HEK293 (cell line): ENCODE measurements around the gene GABRB2.

Source experiments
- CTCF ChIA-PET: fragments of 350-600 bp; formaldehyde crosslinking; extraction: SDS; loops from one replicate; lab custom pipeline; 2021; ENCODE audit warnings: antibody characterized with exemption; lab: Yijun Ruan, JAX
- POLR2A ChIA-PET: fragments of 300-600 bp; formaldehyde crosslinking; extraction: SDS; loops from one replicate; lab custom pipeline; 2020; ENCODE audit warnings: antibody characterized with exemption, inconsistent platforms; lab: Yijun Ruan, JAX
- H3K27ac ChIP-seq: fragments of 200-500 bp; sonication (Bioruptor generic); 2 replicates; pipeline ENCODE4 v1.5.1; 2014; ENCODE audit warnings: low read depth, low read length, control low read depth, inconsistent platforms; ENCODE audit errors: extremely low read depth
- H3K36me3 ChIP-seq, 2 experiments: fragments of 200-500 bp in 1 of 2; sonication (Bioruptor generic) in 1 of 2; 1 replicate in 1 of 2; 2 replicates in 1 of 2; pipeline ENCODE4 v1.5.1; 2014 to 2017; ENCODE audit warnings: inconsistent platforms in 2 of 2, low read length in 2 of 2; ENCODE audit not compliant: control insufficient read depth in 2 of 2, insufficient read depth in 1 of 2
- H3K4me1 ChIP-seq: fragments of 200-500 bp; sonication (Bioruptor generic); 2 replicates; pipeline ENCODE4 v1.5.1; 2014; ENCODE audit warnings: mild to moderate bottlenecking, low read length, inconsistent platforms; ENCODE audit not compliant: control insufficient read depth, insufficient read depth
- H3K4me3 ChIP-seq: 2 replicates; pipeline ENCODE4 v1.5.1; 2011; ENCODE audit warnings: low read depth, mild to moderate bottlenecking, control low read depth, low read length, moderate library complexity
- H3K9me3 ChIP-seq: fragments of 200-500 bp; sonication (Bioruptor generic); 2 replicates; pipeline ENCODE4 v1.5.1; 2014; ENCODE audit warnings: low read depth, low read length, inconsistent platforms; ENCODE audit not compliant: control insufficient read depth, insufficient read depth
- KLF8 ChIP-seq: fragments of 450-650 bp; formaldehyde crosslinking; IDR thresholded peaks from 2 replicates; pipeline ENCODE4 v1.5.1; 2016; ENCODE audit warnings: missing biosample characterization, missing genetic modification characterization
- OSR2 ChIP-seq: fragments of 450-650 bp; formaldehyde crosslinking; IDR thresholded peaks from 2 replicates; pipeline ENCODE4 v1.5.1; 2016; ENCODE audit warnings: missing biosample characterization, missing genetic modification characterization
- OVOL3 ChIP-seq: fragments of 450-650 bp; formaldehyde crosslinking; IDR thresholded peaks from 2 replicates; pipeline ENCODE4 v1.5.1; 2016; ENCODE audit warnings: missing biosample characterization, missing genetic modification characterization
- YY2 ChIP-seq: fragments of 450-650 bp; formaldehyde crosslinking; IDR thresholded peaks from 2 replicates; pipeline ENCODE4 v1.5.1; 2016; ENCODE audit warnings: missing biosample characterization, missing genetic modification characterization
- ZBTB17 ChIP-seq: fragments of 450-650 bp; formaldehyde crosslinking; IDR thresholded peaks from 2 replicates; pipeline ENCODE4 v1.5.1; 2016; ENCODE audit warnings: missing biosample characterization, missing genetic modification characterization
- ZBTB44 ChIP-seq: fragments of 450-650 bp; IDR thresholded peaks from 2 replicates; pipeline ENCODE4 v1.5.1; 2018; ENCODE audit warnings: missing biosample characterization, mild to moderate bottlenecking, missing genetic modification characterization
- ZBTB6 ChIP-seq: fragments of 450-650 bp; formaldehyde crosslinking; IDR thresholded peaks from 2 replicates; pipeline ENCODE4 v1.5.1; 2017; ENCODE audit warnings: missing biosample characterization, missing genetic modification characterization
- ZEB2 ChIP-seq: fragments of 450-650 bp; formaldehyde crosslinking; IDR thresholded peaks from 2 replicates; pipeline ENCODE4 v1.5.1; 2016; ENCODE audit warnings: missing biosample characterization, missing genetic modification characterization
- ZNF112 ChIP-seq: fragments of 450-650 bp; formaldehyde crosslinking; IDR thresholded peaks from 2 replicates; pipeline ENCODE4 v1.5.0; 2017; ENCODE audit warnings: missing biosample characterization, missing genetic modification characterization
- ZNF138 ChIP-seq: fragments of 450-650 bp; formaldehyde crosslinking; IDR thresholded peaks from 2 replicates; pipeline ENCODE4 v1.5.1; 2016; ENCODE audit warnings: missing biosample characterization, missing genetic modification characterization, borderline replicate concordance
- ZNF148 ChIP-seq: fragments of 450-650 bp; formaldehyde crosslinking; IDR thresholded peaks from 2 replicates; pipeline ENCODE4 v1.5.0; 2017; ENCODE audit warnings: missing biosample characterization, missing genetic modification characterization, borderline replicate concordance
- ZNF155 ChIP-seq: fragments of 450-650 bp; formaldehyde crosslinking; IDR thresholded peaks from 2 replicates; pipeline ENCODE4 v1.5.1; 2016; ENCODE audit warnings: missing biosample characterization, missing genetic modification characterization
- ZNF175 ChIP-seq: fragments of 450-650 bp; formaldehyde crosslinking; IDR thresholded peaks from 2 replicates; pipeline ENCODE4 v1.5.1; 2016; ENCODE audit warnings: missing biosample characterization, missing genetic modification characterization
- ZNF214 ChIP-seq: fragments of 450-650 bp; formaldehyde crosslinking; IDR thresholded peaks from 2 replicates; pipeline ENCODE4 v1.5.1; 2017; ENCODE audit warnings: missing biosample characterization, mild to moderate bottlenecking, missing genetic modification characterization, borderline replicate concordance
- ZNF266 ChIP-seq: fragments of 450-650 bp; formaldehyde crosslinking; IDR thresholded peaks from 2 replicates; pipeline ENCODE4 v1.5.1; 2016; ENCODE audit warnings: missing biosample characterization, missing genetic modification characterization, low read depth
- ZNF280C ChIP-seq: fragments of 450-650 bp; formaldehyde crosslinking; IDR thresholded peaks from 2 replicates; pipeline ENCODE4 v1.5.1; 2016; ENCODE audit warnings: missing biosample characterization, missing genetic modification characterization
- ZNF501 ChIP-seq: fragments of 450-650 bp; formaldehyde crosslinking; IDR thresholded peaks from 2 replicates; pipeline ENCODE4 v1.5.1; 2016; ENCODE audit warnings: missing biosample characterization, missing genetic modification characterization
- ZNF558 ChIP-seq: fragments of 450-650 bp; formaldehyde crosslinking; IDR thresholded peaks from 2 replicates; pipeline ENCODE4 v1.5.1; 2016; ENCODE audit warnings: missing biosample characterization, missing genetic modification characterization
- ZNF621 ChIP-seq: fragments of 450-650 bp; formaldehyde crosslinking; IDR thresholded peaks from 2 replicates; pipeline ENCODE4 v1.5.1; 2017; ENCODE audit warnings: missing biosample characterization, missing genetic modification characterization
- ZNF629 ChIP-seq: fragments of 450-650 bp; formaldehyde crosslinking; IDR thresholded peaks from 2 replicates; pipeline ENCODE4 v1.5.1; 2017; ENCODE audit warnings: missing biosample characterization, missing genetic modification characterization
- ZNF843 ChIP-seq: fragments of 450-650 bp; formaldehyde crosslinking; IDR thresholded peaks from 2 replicates; pipeline ENCODE4 v1.5.1; 2016; ENCODE audit warnings: missing biosample characterization, missing genetic modification characterization
- ZSCAN16 ChIP-seq: fragments of 450-650 bp; formaldehyde crosslinking; IDR thresholded peaks from 2 replicates; pipeline ENCODE4 v1.5.1; 2016; ENCODE audit warnings: missing biosample characterization, missing genetic modification characterization

Gene GABRB2

GRCh38 chr5:161414037-161414436 lies 132.5 kb downstream of the GABRB2 start:
- TF ChIP-seq ZNF843 (no peak), ZNF148 (no peak)
- CTCF ChIA-PET, result no interaction called here

GRCh38 chr5:161412792-161413191 lies 133.7 kb downstream of the GABRB2 start:
- ChIA-PET CTCF (no interaction called here), POLR2A (no interaction called here)
- no peak overlapping the region for H3K4me3 ChIP-seq
- TF ChIP-seq ZNF280C (tag by site-specific recombination), result no peak
- TF ChIP-seq ZBTB6 (tag by site-specific recombination), result no peak
- no peak for TF ChIP-seq ZNF112 (tag by site-specific recombination)
- H3K9me3 ChIP-seq, result no peaks in the 10 kb centered on the region
- no peaks in the 10 kb centered on the region for H3K4me1 ChIP-seq
- H3K36me3 ChIP-seq, result no peaks in the 10 kb centered on the region
- no peak overlapping the region for H3K27ac ChIP-seq

More at GRCh38 chr5:161414037-161414436, 132.5 kb downstream of the GABRB2 start:
- no peaks in the 10 kb centered on the region for H3K9me3 ChIP-seq
- no peaks in the 10 kb centered on the region for H3K36me3 ChIP-seq
- POLR2A ChIA-PET, result no interaction called here
- H3K27ac ChIP-seq, result no peak overlapping the region
- no peaks in the 10 kb centered on the region for H3K4me1 ChIP-seq
- no peak overlapping the region for H3K4me3 ChIP-seq

- no peak for TF ChIP-seq ZNF155 (tag by site-specific recombination)
- no peak for TF ChIP-seq ZEB2
- no peak for TF ChIP-seq ZNF501 (tag by site-specific recombination)
- ChIA-PET POLR2A (no interaction called here), CTCF (interaction anchor here (0.7 kb wide), 1 partner anchor 437 kb away, joined by 3 read pairs; no protein-coding TSS in a partner anchor)
- H3K9me3 ChIP-seq, result no peaks in the 10 kb centered on the region
- no peak overlapping the region for H3K27ac ChIP-seq
- H3K36me3 ChIP-seq, result no peaks in the 10 kb centered on the region
- no peak overlapping the region for H3K4me3 ChIP-seq
- no peaks in the 10 kb centered on the region for H3K4me1 ChIP-seq
Measured at GRCh38 chr5:161411156-161411555, 135.4 kb downstream of the GABRB2 start.

GRCh38 chr5:161410640-161411039 lies 135.9 kb downstream of the GABRB2 start:
- Histone ChIP-seq H3K27ac (no peak overlapping the region), H3K4me1 (no peaks in the 10 kb centered on the region), H3K9me3 (no peaks in the 10 kb centered on the region), H3K4me3 (no peak overlapping the region), H3K36me3 (no peaks in the 10 kb centered on the region)
- ChIA-PET POLR2A (no interaction called here), CTCF (interaction anchor here (0.7 kb wide), 1 partner anchor 436 kb away, joined by 3 read pairs; no protein-coding TSS in a partner anchor)
- TF ChIP-seq YY2 (tag by site-specific recombination), result no peak
- TF ChIP-seq OVOL3 (tag by site-specific recombination), result no peak
- TF ChIP-seq ZNF558, result no peak
- TF ChIP-seq ZBTB17 (tag by site-specific recombination), result no peak
- no peak for TF ChIP-seq KLF8
- TF ChIP-seq OSR2, result no peak
- TF ChIP-seq ZNF621, result no peak
- TF ChIP-seq ZNF214, result no peak
- TF ChIP-seq ZNF175 (tag by site-specific recombination), result no peak
- no peak for TF ChIP-seq ZSCAN16 (tag by site-specific recombination)
- no peak for TF ChIP-seq ZBTB44 (tag by site-specific recombination)
- TF ChIP-seq ZNF629 (tag by site-specific recombination), result no peak
- no peak for TF ChIP-seq ZNF138 (tag by site-specific recombination)
- TF ChIP-seq ZNF266 (tag by site-specific recombination), result no peak
